Measurements from ENCODE around the gene GRK7.

- TF ChIP-seq POLR2A (IDR thresholded peaks at IDR 0.05) (no peak), CTCF (IDR thresholded peaks at IDR 0.05) (no peak)
Measured at GRCh38 chr3:141769221-141769894, 6.2 kb downstream of the GRK7 start.

Measured in uterus (tissue), 2 donors.